GM18507 (cell line): ENCODE data around the gene SNN.

Source experiments
- DNase-seq: peaks from one replicate; pipeline ENCODE4 v3.0.0; 2011; ENCODE audit warnings: low read depth; ENCODE audit not compliant: insufficient read length; ENCODE audit errors: extremely low spot score
- FAIRE-seq: peaks from 2 replicates; lab custom pipeline; 2011; peaks lifted over from hg19 to GRCh38; lab: Jason Lieb, UNC

The SNN gene

DNA sequence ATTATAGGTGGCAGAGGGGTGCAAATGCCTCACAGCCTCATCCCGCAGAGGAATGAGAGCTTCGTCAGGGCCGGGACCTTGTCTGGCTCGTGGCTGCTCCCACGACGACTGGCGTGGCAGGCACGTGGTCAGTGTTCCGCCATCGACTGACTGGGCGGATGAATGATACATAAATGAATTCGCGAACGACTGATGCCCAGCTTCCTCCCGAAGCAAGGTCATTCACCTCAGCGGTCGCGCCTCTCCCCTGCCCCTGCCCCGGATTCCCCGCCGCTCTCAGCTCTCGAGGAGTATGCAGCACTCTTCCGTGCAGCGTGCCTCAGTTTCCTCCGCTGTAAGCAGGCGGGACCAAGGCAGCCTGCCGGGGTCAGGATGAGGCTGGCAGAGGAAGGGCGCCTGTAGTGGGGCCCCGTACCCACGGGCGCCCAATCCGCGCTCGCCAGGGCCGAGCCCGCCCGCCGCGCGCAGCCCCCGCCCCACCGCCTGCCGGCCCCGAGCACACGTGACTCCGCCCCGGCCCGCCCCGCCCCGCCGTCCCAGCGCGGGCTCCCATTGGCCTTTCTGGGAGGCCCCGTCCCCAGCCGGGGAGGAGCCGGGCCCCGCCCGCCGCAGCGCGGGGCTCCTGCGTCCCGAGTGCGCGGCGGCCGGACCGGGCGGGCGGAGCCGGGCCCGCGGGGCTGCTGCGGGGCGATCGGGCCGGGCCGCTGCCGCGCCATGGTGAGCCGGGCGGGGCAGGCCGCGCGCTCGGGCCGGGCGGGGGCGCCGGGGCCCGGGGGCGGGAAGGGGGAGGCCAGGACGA is at the start of gene SNN:
Gene SNN (plus strand): TSS at position 632 of the 799 bp plus-strand sequence. CDS start 7,605 bp downstream, outside the sequence.
- FAIRE-seq (peak; percentile 71), DNase-seq (peak; percentile 92)

DNA sequence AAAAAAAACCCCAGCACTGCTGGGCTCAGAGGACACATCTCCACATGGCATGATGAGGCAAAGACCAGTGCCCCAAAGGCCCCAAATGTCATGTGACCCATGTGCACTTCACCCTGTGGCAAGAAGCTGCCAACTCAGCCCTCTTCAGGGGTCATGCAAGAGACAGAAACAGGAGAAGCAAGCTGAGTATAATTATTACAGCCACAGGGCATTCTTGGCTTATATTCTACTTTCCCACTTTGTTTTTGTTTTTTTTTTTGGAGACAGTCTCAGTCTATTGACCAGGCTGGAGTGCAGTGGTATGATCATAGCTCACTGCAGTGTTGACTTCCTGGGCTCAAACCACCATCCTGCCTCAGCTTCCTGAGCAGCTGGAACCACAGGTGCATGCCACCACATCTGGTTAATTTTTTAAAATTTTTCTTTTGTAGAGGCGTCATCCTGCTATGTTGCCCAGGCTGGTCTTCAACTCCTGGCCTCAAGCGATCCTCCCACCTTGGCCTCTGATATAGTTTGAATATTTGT is 48.9 kb upstream of the SNN start:
- DNase-seq: no peak

DNA sequence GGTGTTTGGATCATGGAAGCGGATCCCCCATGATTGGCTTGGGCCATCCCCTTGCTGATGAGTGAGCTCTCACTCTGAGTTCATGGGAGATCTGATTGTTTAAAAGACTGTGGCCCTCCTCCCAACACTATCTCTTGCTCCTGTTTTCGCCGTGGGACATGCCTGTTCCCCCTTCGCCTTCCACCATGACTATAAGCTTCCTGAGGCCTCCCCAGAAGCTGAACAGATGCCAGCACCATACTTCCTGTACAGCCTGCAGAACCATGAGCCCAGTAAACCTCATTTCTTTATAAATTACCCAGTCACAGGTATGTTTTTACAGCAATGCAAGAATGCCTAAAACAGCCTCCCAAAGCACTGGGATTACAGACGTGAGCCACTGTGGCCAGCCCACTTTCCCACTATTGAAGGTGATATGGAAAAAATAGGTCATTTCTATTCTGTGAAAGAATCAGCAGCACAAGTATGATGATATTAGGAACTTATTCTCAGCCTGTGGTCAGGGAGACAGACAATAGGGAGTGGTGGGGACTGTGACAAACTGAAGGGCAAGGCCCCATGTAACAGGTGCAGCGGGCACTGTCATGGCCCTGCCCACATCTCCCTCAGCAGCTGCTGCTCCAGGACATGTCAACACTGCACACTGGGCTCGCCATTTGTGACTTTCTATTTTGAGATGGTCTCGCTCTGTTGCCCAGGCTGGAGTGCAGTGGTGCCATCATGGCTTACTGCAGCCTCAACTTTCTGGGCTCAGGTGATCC is 47.8 kb upstream of the SNN start:
- FAIRE-seq: no peak
- DNase-seq: no peak

More for the DNA sequence above, 48.9 kb upstream of the SNN start:
- peak; percentile 73 for FAIRE-seq

DNA sequence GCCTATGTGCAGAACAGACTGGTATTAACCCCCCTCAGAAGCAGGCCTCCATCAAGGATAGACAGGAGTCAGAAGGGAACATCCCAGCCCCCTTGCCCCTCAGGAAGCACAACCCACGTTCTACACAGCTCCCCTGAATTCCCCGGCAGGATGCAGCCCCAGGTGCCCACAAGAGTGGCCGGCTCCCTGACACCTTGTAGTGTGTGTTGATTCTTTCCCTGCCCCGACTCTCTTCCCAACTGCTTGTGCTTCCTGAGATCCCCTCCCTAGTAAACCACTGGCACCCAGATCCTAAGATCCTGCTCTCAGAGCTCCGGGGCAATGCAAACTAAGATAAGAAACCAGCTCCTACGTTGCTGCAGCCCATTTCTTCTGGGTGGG is 46.7 kb upstream of the SNN start:
- FAIRE-seq: no peak
- no peak for DNase-seq

DNA sequence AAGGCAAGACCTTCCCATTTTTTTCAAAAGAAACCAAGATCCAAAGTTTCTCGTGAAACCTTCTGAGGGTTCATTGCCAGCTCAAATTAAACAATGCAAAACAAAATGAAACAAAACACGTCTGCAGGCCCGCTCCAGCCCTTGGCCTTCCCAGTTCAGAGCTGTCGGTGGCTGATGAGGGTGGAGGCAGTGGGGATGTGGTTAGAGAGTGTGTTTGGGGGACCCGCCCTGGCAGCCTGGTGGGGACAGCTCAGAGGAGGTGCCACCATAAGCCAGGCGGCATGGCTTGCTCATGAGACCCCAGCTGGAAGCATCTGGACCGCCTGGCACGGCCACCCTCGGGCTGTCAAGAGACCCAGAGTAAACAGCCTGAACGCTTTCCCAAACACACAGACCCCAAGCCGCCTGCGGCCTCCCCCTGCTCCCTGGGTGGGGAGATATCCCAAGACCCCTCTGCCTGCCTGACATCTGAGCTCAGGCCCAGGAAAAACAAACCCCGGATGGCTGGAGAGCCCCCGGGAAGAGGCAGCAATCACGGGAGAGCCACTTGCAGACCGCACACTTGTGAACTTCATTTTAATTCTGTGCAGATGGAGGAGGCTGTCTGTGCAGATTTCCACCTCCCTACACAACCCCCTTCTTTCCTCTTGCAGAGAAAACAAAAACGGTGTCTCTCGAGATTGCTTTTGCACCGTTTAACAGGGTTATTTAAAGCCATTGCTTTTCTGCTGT is 46.2 kb upstream of the SNN start:
- DNase-seq (no peak), FAIRE-seq (no peak)

DNA sequence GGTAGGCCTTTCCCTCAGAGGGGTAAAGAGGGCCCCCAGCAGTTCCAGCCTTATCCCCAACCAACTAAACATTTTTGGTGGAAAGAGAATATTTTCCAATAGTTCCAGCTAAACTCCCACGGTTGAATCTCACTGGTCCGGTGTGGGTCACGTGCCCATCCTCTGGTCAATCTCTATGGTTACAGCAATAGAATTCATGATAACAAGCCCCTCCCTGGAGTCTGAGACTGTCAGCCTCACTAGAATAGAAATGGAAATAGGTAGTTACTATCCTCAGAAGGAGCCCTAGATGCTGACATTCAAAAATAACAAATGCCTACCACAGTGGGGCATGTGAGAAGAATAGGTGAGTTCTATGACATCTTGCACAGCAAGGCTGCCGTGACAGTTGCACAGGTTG is 44.0 kb upstream of the SNN start:
- DNase-seq (no peak), FAIRE-seq (no peak)

DNA sequence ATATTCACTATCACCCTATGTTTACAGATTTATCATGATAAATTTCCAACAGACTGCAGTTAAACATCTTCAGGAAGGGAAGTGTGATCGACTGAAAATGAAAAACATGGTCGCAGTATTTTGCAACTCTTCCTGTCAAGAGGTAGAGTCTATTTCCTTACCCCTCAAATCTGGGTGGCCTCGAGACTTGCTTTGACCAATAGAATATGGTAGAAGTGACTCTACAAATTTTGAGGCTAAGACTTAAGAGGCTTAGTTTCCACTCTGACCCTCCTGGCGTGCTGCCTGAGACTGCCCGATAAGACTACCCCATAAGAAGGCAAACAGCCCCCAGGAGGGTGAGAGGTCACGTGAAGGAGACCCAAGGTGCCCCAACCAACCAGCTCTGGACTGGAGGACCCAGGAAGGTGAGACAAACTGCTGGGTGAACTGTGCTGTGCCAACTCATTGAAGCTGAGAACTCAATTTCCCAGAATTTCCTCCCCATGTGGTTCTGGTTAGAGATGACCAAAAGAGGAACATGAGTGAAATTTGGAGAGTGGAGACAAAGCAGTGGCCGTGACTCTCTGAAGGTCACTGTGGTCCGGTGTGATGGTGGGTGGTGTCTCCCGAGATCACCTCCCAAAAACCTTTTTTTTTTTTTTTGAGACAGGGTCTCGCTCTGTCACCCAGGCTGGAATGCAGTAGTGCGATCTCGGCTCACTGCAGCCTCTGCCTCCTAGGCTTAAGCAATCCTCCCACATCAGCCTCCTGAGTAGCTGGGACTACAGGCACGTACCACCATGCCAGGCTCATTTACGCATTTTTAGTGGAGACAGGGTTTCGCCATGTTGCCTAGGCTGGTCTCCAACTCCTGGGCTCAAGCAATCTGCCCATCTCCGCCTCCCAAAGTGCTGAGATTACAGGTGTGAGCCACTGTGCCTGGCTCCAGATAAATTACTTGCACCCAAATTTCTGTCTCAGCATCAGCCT is 43.3 kb upstream of the SNN start:
- FAIRE-seq (no peak), DNase-seq (no peak)

DNA sequence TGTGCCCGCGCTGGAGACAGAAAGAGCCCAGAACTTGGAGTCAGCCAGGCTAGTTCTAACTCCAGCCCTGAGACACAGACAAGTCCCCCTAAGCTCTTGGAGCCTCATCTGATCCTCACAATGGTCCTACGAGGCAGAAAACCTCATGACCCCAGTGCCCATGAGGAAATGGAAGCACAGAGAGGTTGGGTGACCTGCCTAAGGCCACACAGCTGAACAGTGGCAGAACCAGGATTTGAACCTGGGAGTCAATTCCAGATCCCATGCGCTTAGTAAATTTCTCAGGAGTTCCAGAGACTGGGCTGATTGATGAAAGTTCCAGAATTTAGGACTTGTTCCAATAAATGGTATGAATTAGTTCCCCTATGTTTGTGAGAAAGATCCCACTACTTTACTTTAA is 42.5 kb upstream of the SNN start:
- no peak for DNase-seq
- no peak for FAIRE-seq

DNA sequence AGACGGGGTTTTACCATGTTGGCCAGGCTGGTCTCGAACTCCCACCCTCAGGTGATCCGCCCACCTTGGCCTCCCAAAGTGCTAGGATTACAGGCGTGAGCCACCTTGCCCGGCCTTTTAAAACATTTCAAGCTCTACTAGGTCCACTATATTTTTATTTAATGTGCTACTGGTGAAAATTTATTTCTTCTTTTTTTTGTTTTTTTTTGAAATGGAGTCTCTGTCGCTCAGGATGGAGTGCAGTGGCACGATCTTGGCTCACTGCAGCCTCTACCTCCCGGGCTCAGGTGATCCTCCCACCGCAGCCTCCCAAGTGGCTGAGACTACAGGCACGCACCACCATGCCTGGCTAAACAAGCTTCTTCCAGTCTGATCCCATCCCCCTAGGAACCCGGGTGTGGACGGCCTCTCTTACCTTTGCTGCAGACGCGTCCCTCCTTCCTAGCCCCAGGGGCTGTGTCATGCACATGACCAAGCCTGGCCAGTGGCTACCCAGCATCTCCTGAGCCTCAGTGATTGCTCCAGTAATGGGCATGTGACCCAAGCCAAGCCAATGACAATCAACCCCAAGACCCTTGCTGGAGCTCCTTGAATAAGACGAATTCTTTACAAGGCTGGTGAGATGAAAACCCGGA is 41.5 kb upstream of the SNN start:
- no peak for FAIRE-seq
- no peak for DNase-seq

DNA sequence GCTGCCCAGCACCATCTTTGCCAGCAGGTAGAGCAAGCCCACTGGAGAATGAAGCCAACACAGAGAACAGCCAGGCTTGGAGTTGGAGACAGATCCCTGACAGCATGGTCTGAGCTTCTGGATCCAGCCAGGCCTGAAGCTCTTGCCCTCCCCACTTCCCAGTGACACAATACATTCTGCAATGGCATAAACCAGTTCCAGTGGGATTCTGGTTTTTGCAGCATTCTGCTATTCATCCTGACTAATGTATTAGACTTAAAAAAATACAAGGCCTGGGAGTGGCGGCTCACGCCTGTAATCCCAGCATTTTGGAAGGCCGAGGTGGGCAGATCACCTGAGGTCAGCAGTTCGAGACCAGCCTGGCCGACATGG is 41.0 kb upstream of the SNN start:
- FAIRE-seq: no peak

DNA sequence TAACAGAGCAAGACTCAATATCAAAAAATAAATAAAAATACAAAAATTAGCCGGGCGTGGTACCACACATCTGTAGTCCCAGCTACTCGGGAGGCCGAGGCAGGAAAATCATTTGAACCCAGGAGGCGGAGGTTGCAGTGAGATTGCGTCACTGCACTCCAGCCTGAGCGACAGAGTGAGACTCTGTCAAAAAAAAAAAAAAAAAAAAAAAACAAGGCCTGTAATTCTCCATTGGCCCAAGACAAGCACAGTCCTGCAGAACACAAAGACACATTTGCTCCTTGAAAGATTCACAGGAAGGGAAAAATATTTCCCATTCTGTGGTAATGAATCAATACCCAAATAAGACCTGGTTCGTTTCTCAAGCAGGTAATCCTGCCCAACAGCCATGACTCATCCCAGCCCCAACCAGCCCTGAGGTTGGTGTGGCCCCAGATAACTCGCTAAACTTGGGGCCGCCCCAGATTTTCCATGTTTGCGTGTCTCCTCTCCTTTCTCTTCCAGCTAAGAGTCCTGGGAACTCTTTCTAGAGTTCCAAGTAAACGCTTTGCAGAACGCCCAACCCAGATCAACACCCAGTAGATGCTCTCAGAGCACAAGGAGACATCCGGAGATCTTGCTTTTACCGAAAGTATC is 40.3 kb upstream of the SNN start:
- FAIRE-seq (no peak), DNase-seq (no peak)

More for the DNA sequence above, 41.0 kb upstream of the SNN start:
- DNase-seq: no peak

DNA sequence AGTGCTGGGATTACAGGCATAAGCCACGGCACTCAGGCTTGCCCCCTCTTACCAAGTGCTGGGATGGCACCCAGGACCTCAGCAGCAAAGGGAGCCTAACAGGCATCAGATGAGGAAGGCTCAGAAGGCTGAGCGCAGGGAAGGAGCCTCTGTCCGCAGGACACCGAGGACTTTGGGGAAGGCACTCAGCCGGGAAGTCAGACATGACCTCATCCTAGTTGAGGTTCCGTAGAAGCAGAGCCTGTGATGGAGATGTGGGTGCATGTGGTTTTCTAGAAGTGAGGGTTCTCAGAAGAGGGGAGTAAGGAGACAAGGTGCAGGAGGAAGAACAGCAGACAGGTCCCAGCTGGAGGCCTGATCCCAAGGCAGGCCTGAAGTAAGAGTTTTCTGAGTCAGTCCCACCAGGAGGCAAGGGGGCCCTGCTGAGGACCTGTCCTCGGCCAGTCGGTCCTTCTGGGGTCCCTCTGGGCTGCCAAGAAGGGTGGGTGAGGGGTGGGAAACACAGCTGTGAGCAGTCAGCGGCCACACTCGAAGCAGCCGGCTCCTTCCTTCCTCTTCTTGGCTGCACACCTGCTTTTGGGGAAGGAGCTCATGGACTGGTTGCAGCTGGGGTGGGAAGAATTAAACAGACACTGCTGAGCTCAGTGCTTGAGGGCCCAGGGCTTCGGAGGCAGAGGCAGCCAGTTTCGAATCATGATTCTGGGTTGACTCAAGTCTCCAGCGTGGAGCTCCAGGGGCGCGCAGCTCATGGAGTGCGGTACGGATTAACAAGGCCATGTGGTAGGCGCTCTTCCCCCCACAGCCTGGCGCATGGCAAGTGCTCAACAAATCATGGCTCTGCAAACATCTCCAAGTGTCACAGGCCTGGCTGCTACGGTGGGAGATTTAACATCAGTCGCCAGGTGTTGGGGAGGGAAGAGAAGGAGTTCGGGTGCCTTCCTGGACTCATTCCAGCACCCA is 38.9 kb upstream of the SNN start:
- no peak for FAIRE-seq

DNA sequence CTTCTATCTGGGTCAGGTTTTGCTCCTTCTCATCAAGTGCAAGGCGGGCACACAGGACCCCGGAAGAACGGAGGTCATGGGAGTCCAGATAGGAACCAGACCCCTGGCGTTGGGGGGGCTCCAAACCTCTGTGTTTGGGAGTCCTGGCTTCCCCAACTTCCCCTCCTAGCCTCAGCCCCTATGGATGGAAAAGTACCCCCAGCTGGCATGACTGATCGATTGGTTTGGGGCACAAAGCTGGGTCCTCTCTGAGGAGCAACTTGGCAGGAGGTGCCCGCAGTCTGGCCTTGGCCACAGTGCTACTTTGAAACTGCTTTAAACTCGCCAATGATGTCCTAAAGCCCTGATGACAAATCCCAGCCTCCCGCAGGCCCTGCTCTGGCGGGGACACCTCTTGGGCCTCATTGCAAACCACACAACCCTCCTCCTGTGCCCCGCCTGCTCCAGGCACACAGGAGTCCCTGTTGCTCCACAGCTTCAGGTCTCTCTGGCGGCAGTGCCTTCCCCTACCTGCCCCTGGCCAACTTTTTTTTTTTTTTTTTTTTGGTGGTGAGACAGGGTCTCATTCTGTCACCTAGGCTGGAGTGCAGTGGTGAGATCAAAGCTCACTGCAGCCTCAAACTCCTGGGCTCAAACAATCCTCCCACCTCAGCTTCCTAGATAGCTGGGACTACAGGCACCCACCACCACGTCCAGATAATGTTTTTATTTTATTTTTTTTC is 38.0 kb upstream of the SNN start:
- no peak for FAIRE-seq

More for the DNA sequence above, 38.9 kb upstream of the SNN start:
- DNase-seq: no peak

DNA sequence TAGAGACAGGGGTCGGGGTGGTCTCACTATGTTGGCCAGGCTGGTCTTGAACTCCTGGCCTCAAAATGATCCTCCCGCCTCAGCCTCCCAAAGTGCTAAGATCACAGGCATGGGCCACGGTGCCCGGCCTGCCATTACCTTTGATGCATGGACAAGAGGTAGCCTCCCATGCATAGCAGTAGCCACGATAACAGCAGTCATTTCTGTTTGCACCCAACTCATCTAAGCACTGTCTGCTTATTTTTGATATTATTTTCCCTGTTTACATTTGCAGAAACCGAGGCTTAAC is 37.5 kb upstream of the SNN start:
- no peak for DNase-seq

More for the DNA sequence above, 38.0 kb upstream of the SNN start:
- DNase-seq: no peak

DNA sequence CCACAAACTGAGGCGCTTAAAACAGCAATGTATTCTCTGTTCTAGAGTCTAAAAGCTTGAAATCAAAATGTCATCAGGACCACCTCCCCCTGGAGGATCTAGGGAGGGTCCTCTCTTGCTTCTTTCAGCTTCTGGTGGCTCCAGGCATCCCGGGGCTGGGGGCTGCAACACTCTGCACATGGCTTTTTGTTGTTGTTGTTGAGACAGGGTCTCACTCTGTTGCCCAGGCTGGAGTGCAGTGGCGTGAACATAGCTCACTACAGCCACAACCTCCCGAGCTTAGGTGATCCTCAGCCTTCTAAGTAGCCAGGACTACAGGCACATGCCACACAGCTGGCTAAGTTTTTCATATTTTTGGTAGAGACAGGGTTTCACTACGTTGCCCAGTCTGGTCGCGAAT is 37.0 kb upstream of the SNN start:
- no peak for FAIRE-seq
- DNase-seq: no peak

More for the DNA sequence above, 37.5 kb upstream of the SNN start:
- FAIRE-seq: no peak

DNA sequence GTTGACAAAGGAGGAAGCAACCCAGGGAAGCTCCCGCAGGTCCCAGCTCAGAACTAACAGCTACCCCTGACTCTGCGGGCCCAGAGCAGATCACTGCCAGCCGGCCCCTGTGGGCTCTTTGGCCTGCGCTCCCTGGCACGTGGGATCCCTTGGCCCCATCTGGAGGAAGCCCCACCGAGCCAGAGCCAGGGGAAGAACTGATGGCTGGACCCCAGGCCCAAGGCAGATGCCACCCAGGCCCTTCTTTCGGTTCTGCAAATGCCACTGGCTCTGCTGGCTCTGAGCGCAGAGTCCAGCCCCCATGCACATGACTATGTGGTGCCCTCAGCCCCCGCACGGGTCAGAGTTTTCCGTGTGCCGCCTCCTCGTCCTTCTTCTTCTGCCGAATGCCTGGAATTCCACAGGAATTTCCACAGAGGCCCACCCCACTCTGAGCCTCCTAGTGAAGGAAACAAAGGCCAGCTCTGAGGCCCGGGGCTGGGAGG is 35.8 kb upstream of the SNN start:
- no peak for FAIRE-seq
- no peak for DNase-seq
